Suprapubic skin (tissue), 4 donors: Measurements from ENCODE around the gene IL24. TPM values are rescaled to one million over a fixed set of nuclear protein-coding genes. Genes with fewer than 3 reads are reported as not detected.
"Not testable (repeated sequence)": the region's sequence is repeated elsewhere in the genome, so short reads cannot be mapped to it uniquely, and the experiment has no call there.

Experiments
- DNase-seq, 2 donors: peaks; one replicate each; pipeline ENCODE4 v3.0.0-alpha.2; 2019; ENCODE audit warnings: low spot score in 2 of 2
- H3K27ac ChIP-seq: fragments of 200-600 bp; sonication (generic); one replicate; pipeline ENCODE4 v1.5.1; 2019
- H3K27me3 ChIP-seq: fragments of 200-600 bp; sonication (generic); one replicate; pipeline ENCODE4 v1.5.1; 2019
- H3K36me3 ChIP-seq: fragments of 200-600 bp; sonication (generic); one replicate; pipeline ENCODE4 v1.5.1; 2019
- H3K4me1 ChIP-seq: fragments of 200-600 bp; sonication (generic); one replicate; pipeline ENCODE4 v1.5.1; 2019
- H3K4me3 ChIP-seq: fragments of 200-600 bp; sonication (generic); one replicate; pipeline ENCODE4 v1.5.1; 2019; ENCODE audit warnings: mild to moderate bottlenecking
- H3K9me3 ChIP-seq: fragments of 200-600 bp; sonication (generic); one replicate; pipeline ENCODE4 v1.5.1; 2019
- EP300 ChIP-seq: sonication (generic); formaldehyde crosslinking; IDR thresholded peaks from one replicate; pipeline ENCODE4 v1.6.1; 2017; ENCODE audit warnings: antibody characterized with exemption
- POLR2A ChIP-seq, 2 donors: fragments of 450-650 bp; IDR thresholded peaks; one replicate each; pipeline ENCODE4 v1.6.1; 2017; ENCODE audit warnings: antibody characterized with exemption in 2 of 2, mild to moderate bottlenecking in 2 of 2, moderate library complexity in 2 of 2
- POLR2AphosphoS5 ChIP-seq, 3 donors: sonication (generic); formaldehyde crosslinking; IDR thresholded peaks; one replicate each; pipeline ENCODE4 v1.6.1; 2017; ENCODE audit warnings: antibody characterized with exemption in 3 of 3
- WGBS: methylation state at CpG from one replicate; pipeline ENCODE4 v1.1.5; 2018; 5-methylcytosine and 5-hydroxymethylcytosine counted together
- total RNA-seq, 4 donors: library from RNA; depleted of rRNA; stranded (reverse); fragments of >200 nt; gene quantifications; one replicate each; pipeline ENCODE4 v1.1.0, GENCODE V29; 2016
- TF ChIP-seq, protein P1 (sequence below), 2 donors: fragments of 200-600 bp in 1 of 2; fragments of 450-650 bp in 1 of 2; sonication (generic) in 1 of 2; IDR thresholded peaks; one replicate each; pipeline ENCODE4 v1.5.1; 2016 to 2019; ENCODE audit warnings: antibody characterized with exemption in 2 of 2, mild to moderate bottlenecking in 1 of 2, moderate library complexity in 1 of 2

IL24 gene
- total RNA-seq: not detected

DNA sequence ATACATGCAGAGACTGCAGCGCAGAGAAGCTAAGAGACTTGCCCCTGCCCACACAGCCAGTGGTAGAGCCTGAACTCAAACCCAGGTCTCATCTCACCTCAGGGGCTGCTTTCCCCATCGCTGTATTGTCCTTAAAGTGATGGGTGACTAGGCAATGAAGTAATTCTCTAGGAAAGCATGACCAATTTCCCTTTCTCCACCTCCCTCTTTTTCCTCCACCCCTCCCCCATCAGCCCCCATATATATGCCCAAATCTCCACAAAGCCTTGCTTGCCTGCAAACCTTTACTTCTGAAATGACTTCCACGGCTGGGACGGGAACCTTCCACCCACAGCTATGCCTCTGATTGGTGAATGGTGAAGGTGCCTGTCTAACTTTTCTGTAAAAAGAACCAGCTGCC is at the start of gene IL24:
Gene IL24, plus strand, starts transcription at position 269 of the 400 bp plus-strand sequence. CDS start 390 bp downstream, outside the sequence.
- DNase-seq: peak in 1 of 2 donors; percentile 55
- TF ChIP-seq, protein P1, sequence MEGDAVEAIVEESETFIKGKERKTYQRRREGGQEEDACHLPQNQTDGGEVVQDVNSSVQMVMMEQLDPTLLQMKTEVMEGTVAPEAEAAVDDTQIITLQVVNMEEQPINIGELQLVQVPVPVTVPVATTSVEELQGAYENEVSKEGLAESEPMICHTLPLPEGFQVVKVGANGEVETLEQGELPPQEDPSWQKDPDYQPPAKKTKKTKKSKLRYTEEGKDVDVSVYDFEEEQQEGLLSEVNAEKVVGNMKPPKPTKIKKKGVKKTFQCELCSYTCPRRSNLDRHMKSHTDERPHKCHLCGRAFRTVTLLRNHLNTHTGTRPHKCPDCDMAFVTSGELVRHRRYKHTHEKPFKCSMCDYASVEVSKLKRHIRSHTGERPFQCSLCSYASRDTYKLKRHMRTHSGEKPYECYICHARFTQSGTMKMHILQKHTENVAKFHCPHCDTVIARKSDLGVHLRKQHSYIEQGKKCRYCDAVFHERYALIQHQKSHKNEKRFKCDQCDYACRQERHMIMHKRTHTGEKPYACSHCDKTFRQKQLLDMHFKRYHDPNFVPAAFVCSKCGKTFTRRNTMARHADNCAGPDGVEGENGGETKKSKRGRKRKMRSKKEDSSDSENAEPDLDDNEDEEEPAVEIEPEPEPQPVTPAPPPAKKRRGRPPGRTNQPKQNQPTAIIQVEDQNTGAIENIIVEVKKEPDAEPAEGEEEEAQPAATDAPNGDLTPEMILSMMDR (IDR thresholded peaks at IDR 0.05): no peak
- TF ChIP-seq POLR2AphosphoS5 (IDR thresholded peaks at IDR 0.05): no peak
- TF ChIP-seq EP300: no peak
- TF ChIP-seq POLR2A (IDR thresholded peaks at IDR 0.05): no peak
- peaks cover 13% of the 10 kb centered on the region for H3K4me1 ChIP-seq
- WGBS: 77% methylated on average over 4 of the region's 4 CpGs
- H3K9me3 ChIP-seq: no peaks in the 10 kb centered on the region
- no peak within 1 kb of the TSS for H3K4me3 ChIP-seq
- no peaks in the 10 kb centered on the region for H3K36me3 ChIP-seq
- H3K27me3 ChIP-seq: peaks cover 10% of the 10 kb centered on the region
- no peak within 1 kb of the TSS for H3K27ac ChIP-seq

GRCh38 chr1:206847946-206848345 is 49.3 kb upstream of the IL24 start:
- H3K27me3 ChIP-seq: no peaks in the 10 kb centered on the region
- peaks cover 3% of the 10 kb centered on the region for H3K4me1 ChIP-seq
- 59% methylated on average over 1 of the region's 1 CpG for WGBS
- no peaks in the 10 kb centered on the region for H3K36me3 ChIP-seq
- H3K27ac ChIP-seq: no peak overlapping the region
- TF ChIP-seq POLR2AphosphoS5 (IDR thresholded peaks at IDR 0.05) (no peak), POLR2A (IDR thresholded peaks at IDR 0.05) (no peak), EP300 (no peak)
- TF ChIP-seq, protein P1 (IDR thresholded peaks at IDR 0.05): no peak
- no peak overlapping the region for H3K4me3 ChIP-seq
- H3K9me3 ChIP-seq: no peaks in the 10 kb centered on the region
- no peak for DNase-seq

DNA sequence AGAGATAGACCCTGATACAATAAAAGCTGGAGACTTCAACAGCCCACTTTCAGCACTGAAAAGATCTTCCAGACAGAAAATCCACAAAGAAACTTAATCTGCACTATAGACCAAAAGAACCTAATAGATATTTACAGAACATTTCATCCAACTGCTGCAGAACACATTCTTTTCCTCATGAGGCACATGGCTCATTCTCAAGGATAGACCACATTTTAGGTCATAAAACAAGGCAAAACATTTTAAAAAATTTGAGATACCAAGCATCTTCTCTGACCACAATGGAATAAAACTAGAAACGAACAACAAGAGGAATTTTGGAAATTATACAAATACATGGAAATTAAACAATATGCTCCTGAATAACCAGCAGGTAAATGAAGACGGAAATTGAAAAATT is 46.8 kb upstream of the IL24 start:
- Histone ChIP-seq H3K27me3 (no peaks in the 10 kb centered on the region), H3K27ac (no peak overlapping the region), H3K4me3 (no peak overlapping the region), H3K9me3 (no peaks in the 10 kb centered on the region), H3K4me1 (peaks cover 3% of the 10 kb centered on the region), H3K36me3 (no peaks in the 10 kb centered on the region)
- no peak for DNase-seq
- no peak for TF ChIP-seq POLR2A (IDR thresholded peaks at IDR 0.05)
- TF ChIP-seq POLR2AphosphoS5 (IDR thresholded peaks at IDR 0.05): no peak
- TF ChIP-seq, protein P1 (IDR thresholded peaks at IDR 0.05): no peak
- no peak for TF ChIP-seq EP300
- 72% methylated on average over 2 of the region's 2 CpGs for WGBS

DNA sequence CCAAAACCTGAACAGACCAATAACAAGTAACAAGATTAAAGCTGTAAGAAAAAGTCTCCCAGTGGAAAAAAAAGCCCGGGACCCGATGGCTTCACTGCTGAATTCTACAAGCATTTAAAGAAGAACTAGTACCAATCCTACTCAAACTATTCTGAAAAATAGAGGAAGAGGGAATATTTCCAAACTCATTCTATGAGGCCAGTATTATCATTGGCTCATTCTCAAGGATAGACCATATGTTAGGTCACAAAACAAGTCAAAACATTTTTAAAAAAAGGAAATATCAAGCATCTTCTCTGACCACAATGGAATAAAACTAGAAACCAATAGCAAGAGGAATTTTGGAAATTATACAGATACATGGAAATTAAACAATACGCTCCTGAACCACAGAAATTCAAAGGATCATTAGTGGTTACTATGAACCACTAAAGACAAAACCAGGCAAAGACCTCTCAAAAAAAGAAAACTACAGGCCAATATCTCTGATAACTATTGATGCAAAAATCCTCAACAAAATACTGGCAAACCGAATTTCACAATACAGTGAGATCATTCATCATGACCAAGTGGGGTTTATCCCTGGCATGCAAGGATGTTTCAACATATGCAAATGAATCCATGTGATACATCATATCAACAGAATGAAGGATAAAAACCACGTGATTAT is 45.8 kb upstream of the IL24 start:
- Histone ChIP-seq H3K27ac (no peak overlapping the region), H3K4me3 (no peak overlapping the region), H3K4me1 (peaks cover 3% of the 10 kb centered on the region), H3K9me3 (no peaks in the 10 kb centered on the region), H3K36me3 (no peaks in the 10 kb centered on the region), H3K27me3 (no peaks in the 10 kb centered on the region)
- TF ChIP-seq, protein P1 (IDR thresholded peaks at IDR 0.05): no peak
- no peak for DNase-seq
- 74% methylated on average over 5 of the region's 5 CpGs for WGBS

DNA sequence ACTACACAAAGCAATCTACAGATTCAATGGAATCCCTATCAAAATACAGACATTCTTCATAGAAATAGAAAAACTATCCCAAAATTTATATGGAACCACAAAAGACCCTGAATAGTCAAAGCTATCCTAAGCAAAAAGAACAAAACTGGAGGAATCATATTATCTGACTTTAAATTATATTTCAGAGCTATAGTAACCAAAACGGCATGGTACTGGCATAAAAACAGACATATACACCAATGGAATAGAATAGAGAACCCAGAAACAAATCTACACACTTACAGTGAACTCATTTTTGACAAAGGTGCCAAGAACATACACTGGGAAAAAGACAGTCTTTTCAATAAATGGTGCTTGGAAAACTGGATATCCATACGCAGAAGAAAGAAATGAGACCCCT is 44.6 kb upstream of the IL24 start:
- not testable (repeated sequence) for H3K4me3 ChIP-seq, H3K36me3 ChIP-seq, H3K27ac ChIP-seq, H3K27me3 ChIP-seq, DNase-seq, H3K4me1 ChIP-seq, H3K9me3 ChIP-seq
- 94% methylated on average over 2 of the region's 2 CpGs for WGBS

DNA sequence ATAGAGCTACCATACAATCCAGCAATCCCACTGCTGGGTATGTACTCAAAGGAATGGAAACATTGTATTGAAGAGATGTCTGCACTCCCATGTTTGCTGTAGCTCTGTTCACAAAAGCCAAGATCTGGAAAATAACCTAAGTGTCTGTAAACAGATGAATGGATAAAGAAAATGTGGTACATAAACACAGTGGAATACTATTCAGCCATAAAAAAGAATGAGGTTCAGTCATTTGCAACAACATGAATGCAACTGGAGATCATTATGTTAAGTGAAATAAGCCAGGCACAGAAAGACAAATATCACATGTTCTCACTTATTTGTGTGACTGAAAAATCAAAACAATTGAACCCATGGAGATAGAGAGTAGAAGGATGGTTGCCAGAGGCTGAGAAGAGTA is 43.5 kb upstream of the IL24 start:
- H3K9me3 ChIP-seq, H3K4me1 ChIP-seq, DNase-seq, H3K36me3 ChIP-seq, H3K4me3 ChIP-seq, H3K27me3 ChIP-seq, H3K27ac ChIP-seq: not testable (repeated sequence)
